ENCODE data around the gene RNF214.

Gene RNF214

GRCh38 chr11:117327567-117328374, 95.3 kb downstream of the RNF214 start, which contains the start of gene CEP164:
Gene CEP164 (plus strand): TSS chr11:117327854. CDS start chr11:117338587, 10,733 bp downstream.
- Histone ChIP-seq H3K4me1 (ENCODE audit: control insufficient read depth in 1 of 2, insufficient read depth in 1 of 2, low read depth in 1 of 2, low read length in 1 of 2) (peaks cover 10 to 13% of the 10 kb centered on the region in 2 experiments), H3K27me3 (peaks cover 7% of the 10 kb centered on the region), H3K27ac (peak within 1 kb of the TSS; percentile 89), H3K4me3 (ENCODE audit: low read depth in 1 of 2, low read length in 1 of 2) (peak within 1 kb of the TSS; percentile 67 to 91), H3K36me3 (no peaks in the 10 kb centered on the region), H3K9me3 (no peaks in the 10 kb centered on the region)
- peak; percentile 20 for TF ChIP-seq CTCF (IDR thresholded peaks at IDR 0.05)

- no peak for TF ChIP-seq CTCF (IDR thresholded peaks at IDR 0.05)
- H3K36me3 ChIP-seq: no peaks in the 10 kb centered on the region
- H3K4me3 ChIP-seq (ENCODE audit: low read depth in 1 of 2, low read length in 1 of 2): peak overlapping the region; percentile 67 to 91
- H3K4me1 ChIP-seq (ENCODE audit: control insufficient read depth in 1 of 2, insufficient read depth in 1 of 2, low read depth in 1 of 2, low read length in 1 of 2): peaks cover 10 to 13% of the 10 kb centered on the region in 2 experiments
- H3K9me3 ChIP-seq: no peaks in the 10 kb centered on the region
- peaks cover 7% of the 10 kb centered on the region for H3K27me3 ChIP-seq
- peak overlapping the region; percentile 89 for H3K27ac ChIP-seq
Measured at GRCh38 chr11:117328375-117329010, 96.0 kb downstream of the RNF214 start.

GRCh38 chr11:117332843-117333242, 100.4 kb downstream of the RNF214 start:
- Histone ChIP-seq H3K36me3 (no peaks in the 10 kb centered on the region), H3K27ac (no peak overlapping the region), H3K4me3 (ENCODE audit: low read depth in 1 of 2, low read length in 1 of 2) (no peak overlapping the region), H3K9me3 (no peaks in the 10 kb centered on the region), H3K4me1 (ENCODE audit: control insufficient read depth in 1 of 2, insufficient read depth in 1 of 2, low read depth in 1 of 2, low read length in 1 of 2) (peaks cover 8 to 10% of the 10 kb centered on the region in 2 experiments), H3K27me3 (peaks cover 7% of the 10 kb centered on the region)
- no peak for TF ChIP-seq CTCF (IDR thresholded peaks at IDR 0.05)

- no peaks in the 10 kb centered on the region for H3K9me3 ChIP-seq
- H3K4me3 ChIP-seq (ENCODE audit: low read depth in 1 of 2, low read length in 1 of 2): no peak overlapping the region
- peaks cover 3% of the 10 kb centered on the region for H3K27me3 ChIP-seq
- H3K27ac ChIP-seq: no peak overlapping the region
- no peaks in the 10 kb centered on the region for H3K36me3 ChIP-seq
- no peak for TF ChIP-seq CTCF (IDR thresholded peaks at IDR 0.05)
- peaks cover under 1 to 1% of the 10 kb centered on the region in 2 experiments for H3K4me1 ChIP-seq (ENCODE audit: control insufficient read depth in 1 of 2, insufficient read depth in 1 of 2, low read depth in 1 of 2, low read length in 1 of 2)
Measured at GRCh38 chr11:117333917-117334316, 101.4 kb downstream of the RNF214 start.

- H3K36me3 ChIP-seq: no peaks in the 10 kb centered on the region
- TF ChIP-seq CTCF (IDR thresholded peaks at IDR 0.05): no peak
- no peaks in the 10 kb centered on the region for H3K27me3 ChIP-seq
- H3K4me1 ChIP-seq (ENCODE audit: control insufficient read depth in 1 of 2, insufficient read depth in 1 of 2, low read depth in 1 of 2, low read length in 1 of 2): no peaks in the 10 kb centered on the region
- no peak overlapping the region for H3K4me3 ChIP-seq (ENCODE audit: low read depth in 1 of 2, low read length in 1 of 2)
- H3K27ac ChIP-seq: no peak overlapping the region
- no peaks in the 10 kb centered on the region for H3K9me3 ChIP-seq
Measured at GRCh38 chr11:117334896-117335295, 102.4 kb downstream of the RNF214 start.
